PFSK-1 (cell line): Measurements from ENCODE around the gene PAPSS2.

Source experiments
- FOXP2 ChIP-seq: optimal IDR thresholded peaks from 2 replicates; pipeline ENCODE3; 2011; ENCODE audit warnings: borderline replicate concordance, control low read depth, inconsistent platforms; ENCODE audit not compliant: insufficient read depth; ENCODE audit errors: extremely low read length, extremely low read depth
- POLR2AphosphoS5 ChIP-seq: IDR thresholded peaks from 2 replicates; pipeline ENCODE4 v1.6.1; 2012; ENCODE audit warnings: low read depth, mild to moderate bottlenecking, control low read depth, low read length, moderate library complexity
- SIN3A ChIP-seq: IDR thresholded peaks from 2 replicates; pipeline ENCODE4 v1.6.1; 2012; ENCODE audit warnings: mild to moderate bottlenecking, low read length, moderate library complexity, borderline replicate concordance; ENCODE audit not compliant: insufficient read depth
- TAF1 ChIP-seq: IDR thresholded peaks from 2 replicates; pipeline ENCODE4 v1.6.1; 2012; ENCODE audit warnings: low read length, control low read depth, borderline replicate concordance; ENCODE audit not compliant: insufficient read depth
- TF ChIP-seq, protein P1 (sequence below), 2 experiments: IDR thresholded peaks; 2 replicates each; pipeline versions ENCODE4 v1.6.1 to v1.8.0; 2011 to 2012; ENCODE audit warnings: low read depth in 2 of 2, low read length in 2 of 2, control low read depth in 1 of 2, inconsistent platforms in 1 of 2, mild to moderate bottlenecking in 1 of 2, moderate library complexity in 1 of 2; ENCODE audit not compliant: insufficient read depth in 1 of 2

Gene PAPSS2

DNA sequence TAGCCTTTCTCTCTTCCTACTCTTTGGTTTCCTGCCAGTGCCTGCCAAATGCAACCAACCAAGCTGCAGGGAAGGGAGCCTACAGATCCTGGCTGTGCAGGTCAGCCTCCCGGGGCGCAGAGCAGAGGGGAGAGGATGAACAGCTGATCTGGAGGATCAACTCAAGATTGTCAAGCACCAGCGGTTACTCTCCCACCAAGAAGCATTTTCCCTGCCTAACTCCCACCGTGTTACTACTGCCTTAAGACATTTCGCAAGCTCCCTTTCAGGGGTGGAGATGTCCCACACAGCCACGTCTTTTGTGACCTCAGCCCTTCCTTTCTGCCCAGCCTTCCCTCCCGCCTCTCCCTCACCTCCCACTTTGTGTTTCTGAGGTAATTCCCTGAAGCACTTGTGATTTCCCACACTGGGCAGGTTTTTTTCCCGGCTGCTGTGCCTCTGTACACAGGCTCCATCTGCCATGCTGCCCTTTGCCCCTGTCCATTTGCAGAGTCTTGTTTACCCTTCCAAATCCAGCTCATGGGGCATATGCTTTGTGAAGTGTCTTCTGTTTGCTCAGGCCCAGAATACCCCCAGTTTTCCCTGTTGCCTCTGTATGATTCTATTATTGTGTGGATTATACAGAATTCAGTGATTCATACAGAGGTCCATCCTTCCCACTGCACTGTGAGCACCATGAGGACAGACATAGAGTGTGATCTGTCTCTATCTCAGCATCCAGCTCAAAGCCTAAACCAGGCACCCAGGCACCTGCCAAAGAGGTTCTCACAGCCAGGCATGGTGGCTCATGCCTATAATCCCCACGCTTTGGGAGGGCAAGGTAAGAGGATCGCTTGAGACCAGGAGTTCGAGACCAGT lies 40.9 kb upstream of the PAPSS2 start:
- no peak for TF ChIP-seq SIN3A
- no peak for TF ChIP-seq FOXP2
- TF ChIP-seq POLR2AphosphoS5: no peak
- TF ChIP-seq TAF1: no peak
- TF ChIP-seq, protein P1, sequence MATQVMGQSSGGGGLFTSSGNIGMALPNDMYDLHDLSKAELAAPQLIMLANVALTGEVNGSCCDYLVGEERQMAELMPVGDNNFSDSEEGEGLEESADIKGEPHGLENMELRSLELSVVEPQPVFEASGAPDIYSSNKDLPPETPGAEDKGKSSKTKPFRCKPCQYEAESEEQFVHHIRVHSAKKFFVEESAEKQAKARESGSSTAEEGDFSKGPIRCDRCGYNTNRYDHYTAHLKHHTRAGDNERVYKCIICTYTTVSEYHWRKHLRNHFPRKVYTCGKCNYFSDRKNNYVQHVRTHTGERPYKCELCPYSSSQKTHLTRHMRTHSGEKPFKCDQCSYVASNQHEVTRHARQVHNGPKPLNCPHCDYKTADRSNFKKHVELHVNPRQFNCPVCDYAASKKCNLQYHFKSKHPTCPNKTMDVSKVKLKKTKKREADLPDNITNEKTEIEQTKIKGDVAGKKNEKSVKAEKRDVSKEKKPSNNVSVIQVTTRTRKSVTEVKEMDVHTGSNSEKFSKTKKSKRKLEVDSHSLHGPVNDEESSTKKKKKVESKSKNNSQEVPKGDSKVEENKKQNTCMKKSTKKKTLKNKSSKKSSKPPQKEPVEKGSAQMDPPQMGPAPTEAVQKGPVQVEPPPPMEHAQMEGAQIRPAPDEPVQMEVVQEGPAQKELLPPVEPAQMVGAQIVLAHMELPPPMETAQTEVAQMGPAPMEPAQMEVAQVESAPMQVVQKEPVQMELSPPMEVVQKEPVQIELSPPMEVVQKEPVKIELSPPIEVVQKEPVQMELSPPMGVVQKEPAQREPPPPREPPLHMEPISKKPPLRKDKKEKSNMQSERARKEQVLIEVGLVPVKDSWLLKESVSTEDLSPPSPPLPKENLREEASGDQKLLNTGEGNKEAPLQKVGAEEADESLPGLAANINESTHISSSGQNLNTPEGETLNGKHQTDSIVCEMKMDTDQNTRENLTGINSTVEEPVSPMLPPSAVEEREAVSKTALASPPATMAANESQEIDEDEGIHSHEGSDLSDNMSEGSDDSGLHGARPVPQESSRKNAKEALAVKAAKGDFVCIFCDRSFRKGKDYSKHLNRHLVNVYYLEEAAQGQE (IDR thresholded peaks at IDR 0.05; ENCODE audit: insufficient read depth in 1 of 2, low read depth in 2 of 2, low read length in 2 of 2): no peak

DNA sequence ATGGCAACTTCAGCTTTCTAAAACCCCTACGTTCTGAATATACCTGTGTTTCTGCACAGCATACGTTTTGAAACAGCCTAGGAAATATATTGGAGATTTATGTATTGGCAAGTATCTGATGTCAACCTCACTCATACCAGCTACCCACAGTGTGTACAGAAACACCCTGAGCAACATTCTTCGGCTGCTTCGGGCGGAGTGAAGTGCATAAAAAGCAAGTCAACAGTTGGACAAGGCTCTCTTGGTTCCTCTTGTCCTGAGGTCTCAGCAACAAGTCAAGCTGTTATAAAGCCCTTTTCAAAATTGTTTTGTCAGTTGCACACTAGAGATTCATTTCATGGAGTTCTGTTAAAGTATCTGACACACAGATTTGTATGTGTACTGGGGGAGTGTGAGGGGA lies 40.0 kb upstream of the PAPSS2 start:
- TF ChIP-seq FOXP2: no peak
- TF ChIP-seq, protein P1 (IDR thresholded peaks at IDR 0.05; ENCODE audit: insufficient read depth in 1 of 2, low read depth in 2 of 2, low read length in 2 of 2): no peak
- TF ChIP-seq SIN3A: no peak
- no peak for TF ChIP-seq TAF1
- no peak for TF ChIP-seq POLR2AphosphoS5

DNA sequence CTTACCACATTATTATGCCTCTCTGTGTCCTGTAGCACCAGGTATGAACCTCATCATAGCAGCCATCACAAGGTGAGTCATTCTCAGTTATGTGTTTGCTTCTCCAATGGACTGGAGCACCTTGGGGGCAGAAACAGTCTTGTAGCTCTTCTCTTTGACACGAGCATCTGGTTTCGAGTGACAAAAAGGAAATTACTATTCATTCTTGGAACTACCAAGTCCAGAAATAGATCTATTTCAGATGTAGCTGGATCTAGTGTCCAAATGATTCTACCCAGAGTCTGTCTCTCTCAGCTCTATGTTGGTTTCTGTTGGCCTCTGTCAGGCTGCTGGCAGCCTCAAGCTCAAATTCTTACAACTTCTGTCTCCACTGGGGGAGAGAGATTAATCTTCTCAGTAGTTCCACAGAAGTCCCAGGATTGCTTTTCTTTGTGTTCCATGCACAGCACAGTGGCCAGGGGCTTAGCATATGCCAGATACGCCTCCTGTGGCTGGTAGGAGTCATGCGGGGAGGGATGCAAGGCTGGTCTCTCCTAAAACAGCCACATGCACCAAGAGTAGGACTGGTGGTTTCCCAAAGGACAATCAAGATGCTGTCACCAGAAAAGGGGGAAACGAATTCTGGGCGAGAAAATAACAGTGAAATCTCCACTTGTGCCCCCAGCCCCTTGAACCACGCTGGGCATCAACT lies 37.2 kb upstream of the PAPSS2 start:
- TF ChIP-seq FOXP2: no peak
- no peak for TF ChIP-seq TAF1
- TF ChIP-seq, protein P1 (IDR thresholded peaks at IDR 0.05; ENCODE audit: insufficient read depth in 1 of 2, low read depth in 2 of 2, low read length in 2 of 2): no peak
- no peak for TF ChIP-seq POLR2AphosphoS5
- TF ChIP-seq SIN3A: no peak

DNA sequence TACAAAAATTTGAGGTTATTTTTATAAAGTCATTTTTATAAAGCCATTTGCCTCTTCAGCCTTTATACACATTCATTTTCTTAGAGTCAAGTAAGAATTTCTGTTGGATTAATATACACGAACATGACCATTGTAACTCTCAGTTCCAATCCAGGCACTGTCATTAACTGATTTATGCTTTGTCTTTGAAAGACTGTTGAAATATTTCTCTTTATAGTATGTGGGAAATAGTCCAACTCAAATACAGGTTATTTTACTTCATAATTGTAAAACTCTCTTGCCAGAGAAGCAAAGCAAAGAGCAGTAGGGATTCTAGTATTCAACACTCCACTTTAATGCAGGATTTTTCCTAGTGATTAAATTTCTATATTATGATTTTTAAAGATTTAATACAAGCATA lies 36.5 kb upstream of the PAPSS2 start:
- no peak for TF ChIP-seq TAF1
- TF ChIP-seq, protein P1 (IDR thresholded peaks at IDR 0.05; ENCODE audit: insufficient read depth in 1 of 2, low read depth in 2 of 2, low read length in 2 of 2): no peak
- no peak for TF ChIP-seq POLR2AphosphoS5
- TF ChIP-seq FOXP2: no peak
- no peak for TF ChIP-seq SIN3A

DNA sequence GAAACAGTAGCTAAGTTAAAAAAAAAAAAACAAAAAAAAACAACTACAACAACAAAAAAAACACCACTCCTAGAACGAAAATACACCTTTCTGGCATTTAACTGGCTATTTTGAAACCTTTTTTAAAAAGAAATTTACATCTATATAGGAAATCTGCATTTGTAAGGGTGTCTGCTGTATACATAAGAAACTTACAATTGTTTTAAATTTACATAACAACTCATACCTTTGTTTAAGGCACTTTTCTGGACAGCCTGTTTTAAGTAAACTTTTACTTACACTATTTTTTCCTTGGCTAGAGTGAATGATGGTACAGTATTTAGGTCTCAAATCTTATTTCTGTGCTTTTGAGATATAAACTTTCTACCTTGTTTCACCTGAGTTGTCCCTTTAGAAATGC lies 34.0 kb upstream of the PAPSS2 start:
- TF ChIP-seq POLR2AphosphoS5: no peak
- TF ChIP-seq SIN3A: no peak
- TF ChIP-seq FOXP2: no peak
- TF ChIP-seq, protein P1 (IDR thresholded peaks at IDR 0.05; ENCODE audit: insufficient read depth in 1 of 2, low read depth in 2 of 2, low read length in 2 of 2): no peak
- no peak for TF ChIP-seq TAF1
